GM18861 (cell line): ENCODE data around the gene SH3BP1.
"Not testable (repeated sequence)": the region's sequence is repeated elsewhere in the genome, so short reads cannot be mapped to it uniquely, and the experiment has no call there.

Source experiments
- ATAC-seq: cut with Tn5 transposase; IDR thresholded peaks from one replicate; pipeline ENCODE4 v1.9.1; 2021; ENCODE audit not compliant: unreplicated experiment

The SH3BP1 gene

DNA sequence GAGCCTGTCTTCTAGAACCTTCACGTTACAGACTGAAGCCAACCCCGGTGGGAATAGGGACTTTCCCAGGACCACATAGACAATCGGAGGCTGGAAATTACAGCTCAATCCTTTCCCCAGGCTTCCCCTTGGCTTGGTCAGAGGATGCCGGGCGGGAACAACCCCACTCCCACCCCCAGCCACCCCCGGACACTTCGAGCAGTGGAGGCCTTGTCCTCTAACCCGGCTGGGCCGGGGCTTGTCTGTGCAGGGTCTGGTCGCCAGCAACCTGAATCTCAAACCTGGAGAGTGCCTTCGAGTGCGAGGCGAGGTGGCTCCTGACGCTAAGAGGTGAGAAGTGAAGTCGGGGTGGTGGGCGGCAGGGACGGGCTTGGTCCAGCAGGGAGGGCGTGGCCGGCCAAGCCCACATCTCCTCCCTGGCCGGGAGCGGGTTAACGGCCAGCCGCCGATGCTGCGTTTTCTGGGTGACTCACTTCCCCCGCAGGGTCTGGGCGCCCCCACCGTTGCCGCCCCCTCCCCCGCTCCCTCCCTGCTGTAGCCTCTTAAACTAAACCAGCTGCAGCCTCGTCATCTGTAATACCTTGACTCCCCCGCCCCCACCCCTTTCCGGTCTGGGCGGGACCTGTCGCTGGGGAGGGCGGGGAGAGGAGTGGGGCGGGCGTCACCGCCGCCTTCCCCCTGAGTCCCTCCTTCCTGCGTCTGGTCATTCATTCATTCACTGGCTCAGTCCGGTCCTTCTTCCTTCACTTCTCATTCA, 37.4 kb downstream of the SH3BP1 start:
- peak; percentile 36 for ATAC-seq

DNA sequence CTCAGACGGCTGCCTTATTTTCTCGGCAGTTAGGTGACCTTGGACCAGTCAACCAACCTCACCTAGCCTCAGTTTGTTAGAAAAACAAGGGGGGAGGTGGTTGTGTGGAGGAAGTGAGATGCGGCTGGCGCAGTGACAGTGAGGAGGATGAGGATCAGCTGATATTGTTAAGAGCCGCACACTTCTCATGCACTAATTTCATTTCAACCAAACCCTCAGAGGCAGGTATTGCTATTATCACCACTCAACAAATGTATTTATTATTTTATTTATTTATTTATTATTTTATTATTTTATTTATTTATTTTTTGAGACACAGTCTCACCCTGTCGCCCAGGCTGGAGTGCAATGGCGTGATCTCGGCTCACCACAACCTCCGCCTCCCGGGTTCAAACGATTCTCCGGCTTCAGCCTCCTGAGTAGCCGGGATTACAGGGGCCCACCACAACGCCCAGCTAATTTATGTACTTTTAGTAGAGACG, 38.1 kb downstream of the SH3BP1 start:
- ATAC-seq: no peak

- ATAC-seq: no peak
These were observed 38.9 kb downstream of the SH3BP1 start for GRCh38 chr22:37678372-37678771.

DNA sequence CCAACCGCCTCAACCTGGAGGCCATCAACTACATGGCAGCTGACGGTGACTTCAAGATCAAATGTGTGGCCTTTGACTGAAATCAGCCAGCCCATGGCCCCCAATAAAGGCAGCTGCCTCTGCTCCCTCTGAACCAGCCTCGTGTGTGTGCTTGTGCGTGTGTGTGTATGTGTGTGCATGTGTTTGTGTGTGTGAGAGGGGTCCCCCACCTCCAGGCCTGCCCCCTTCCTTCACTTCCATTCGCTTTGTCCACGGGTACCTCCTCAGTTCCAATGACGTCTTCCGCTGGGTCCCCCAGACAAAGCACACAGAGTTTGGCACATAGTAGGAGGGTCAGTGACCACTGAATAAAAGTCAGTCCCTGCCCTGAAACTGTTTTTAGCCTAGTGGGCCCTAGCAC, 40.2 kb downstream of the SH3BP1 start:
- no peak for ATAC-seq

GRCh38 chr22:37680191-37680851, 40.9 kb downstream of the SH3BP1 start:
- ATAC-seq: no peak

GRCh38 chr22:37681001-37681424, 41.5 kb downstream of the SH3BP1 start:
- no peak for ATAC-seq

- ATAC-seq: no peak
These were observed 42.1 kb downstream of the SH3BP1 start for GRCh38 chr22:37681556-37682049.

GRCh38 chr22:37684803-37685615, 45.5 kb downstream of the SH3BP1 start:
- ATAC-seq: no peak

DNA sequence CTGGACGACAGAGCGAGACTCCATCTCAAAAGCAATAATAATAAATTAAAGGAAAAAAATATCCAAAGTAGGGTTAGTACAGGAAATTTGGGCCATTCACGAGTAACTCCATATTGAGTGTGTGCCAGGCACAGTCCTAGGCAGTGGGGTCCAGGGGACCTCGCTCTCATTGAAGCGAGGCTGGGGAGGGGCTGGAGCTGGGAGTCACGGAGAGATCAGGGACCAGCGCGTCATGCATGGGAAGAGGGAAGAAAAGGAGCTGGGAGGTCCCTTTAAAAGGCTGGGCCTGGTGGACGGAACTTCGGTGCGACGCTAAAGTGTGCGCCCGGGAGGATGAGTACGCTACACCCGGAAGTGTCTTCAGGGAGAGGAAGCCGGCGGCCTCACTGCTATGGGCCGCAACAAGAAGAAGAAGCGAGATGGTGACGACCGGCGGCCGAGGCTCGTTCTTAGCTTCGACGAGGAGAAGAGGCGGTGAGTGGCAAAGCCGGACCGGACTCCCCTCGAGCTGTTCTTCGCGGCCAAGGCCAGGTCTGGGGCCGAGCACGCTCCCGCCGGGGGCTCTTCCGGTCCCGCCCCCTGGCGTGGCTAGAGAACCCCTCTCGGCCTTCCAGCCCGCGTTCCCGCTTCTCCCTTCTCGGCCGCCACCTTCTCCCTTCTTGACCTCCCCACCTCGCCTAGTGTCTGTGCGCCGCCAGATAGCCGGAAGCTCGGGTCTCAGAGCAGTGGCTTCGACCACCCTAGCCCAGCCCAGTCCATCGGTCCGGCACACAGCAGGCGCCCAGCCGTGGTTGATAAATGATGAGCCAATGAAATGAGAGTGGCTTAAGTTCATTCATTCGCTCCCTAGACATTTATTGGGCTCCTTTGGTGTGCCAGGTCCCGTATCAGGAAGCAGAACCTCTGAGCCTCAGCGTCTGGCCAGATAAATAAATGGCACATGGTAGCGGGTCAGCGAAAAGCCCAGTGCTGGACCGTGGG, 46.8 kb downstream of the SH3BP1 start, which contains the start of gene NOL12:
NOL12 (plus strand) TSS at position 342 of the 981 bp plus-strand sequence; CDS start at position 392, 50 bp downstream.
- ATAC-seq: no peak

- no peak for ATAC-seq
These were observed 50.9 kb downstream of the SH3BP1 start for GRCh38 chr22:37690407-37690806.

DNA sequence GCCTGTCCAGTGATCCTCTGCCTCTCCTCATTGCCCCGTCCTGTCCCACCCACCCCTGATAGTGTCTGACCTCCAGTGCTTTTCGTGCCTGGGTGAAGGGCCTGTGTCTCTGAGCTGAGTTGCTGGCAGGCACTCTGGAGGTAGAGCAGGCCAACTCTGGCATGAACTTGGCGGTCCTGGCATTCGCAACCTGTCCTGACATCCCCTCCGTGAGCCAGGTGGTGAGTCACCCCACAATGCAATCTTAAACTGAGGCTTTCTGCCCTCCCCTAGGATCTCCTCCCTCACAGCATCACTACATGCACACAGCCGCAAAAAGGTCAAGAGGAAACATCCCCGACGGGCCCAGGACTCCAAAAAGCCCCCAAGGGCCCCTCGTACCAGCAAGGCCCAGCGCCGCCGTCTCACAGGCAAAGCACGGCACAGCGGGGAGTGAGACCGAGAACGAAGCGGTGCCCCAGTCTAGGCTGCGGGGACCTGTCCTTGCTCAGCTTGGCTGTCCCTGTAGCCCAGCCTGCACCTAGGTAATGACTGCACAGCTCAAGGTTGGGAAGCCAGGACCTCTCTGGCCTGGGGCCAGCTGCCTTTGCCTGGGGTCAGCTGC, 51.5 kb downstream of the SH3BP1 start:
- no peak for ATAC-seq

GRCh38 chr22:37692627-37693285, 53.3 kb downstream of the SH3BP1 start:
- ATAC-seq: no peak

DNA sequence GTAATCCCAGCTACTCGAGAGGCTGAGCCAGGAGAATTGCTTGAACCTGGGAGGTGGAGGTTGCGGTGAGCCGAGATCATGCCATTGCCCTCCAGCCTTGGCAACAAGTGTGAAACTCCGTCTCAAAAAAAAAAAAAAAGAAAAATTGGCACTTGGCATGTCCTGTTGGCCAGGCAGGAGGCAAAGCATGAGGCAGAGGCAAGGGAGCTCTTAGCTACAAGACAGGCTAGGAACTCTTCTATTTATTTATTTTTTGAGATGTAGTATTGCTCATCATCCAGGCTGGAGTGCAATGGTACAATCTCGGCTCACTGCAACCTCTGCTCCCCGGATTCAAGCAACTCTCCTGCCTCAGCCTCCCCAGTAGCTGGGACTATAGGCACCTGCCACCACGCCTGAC, 54.7 kb downstream of the SH3BP1 start:
- not testable (repeated sequence) for ATAC-seq

DNA sequence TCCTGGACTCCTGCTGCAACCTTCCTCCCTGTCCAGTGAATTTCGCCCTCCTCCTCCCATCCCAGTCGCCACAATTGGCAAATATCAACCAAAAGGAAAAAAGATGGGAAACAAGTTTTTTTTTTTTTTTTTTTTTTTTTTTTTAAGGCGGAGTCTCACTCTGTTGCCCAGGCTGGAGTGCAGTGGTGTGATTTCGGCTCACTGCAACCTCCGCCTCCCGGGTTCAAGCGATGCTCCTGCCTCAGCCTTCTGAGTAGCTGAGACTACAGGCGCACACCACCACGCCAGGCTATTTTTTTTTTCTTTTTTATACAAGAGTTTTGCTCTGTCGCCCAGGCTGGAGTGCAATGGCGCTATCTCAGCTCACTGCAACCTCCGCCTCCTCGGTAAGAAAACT, 56.8 kb downstream of the SH3BP1 start:
- ATAC-seq: not testable (repeated sequence)

GRCh38 chr22:37696657-37697537, 57.4 kb downstream of the SH3BP1 start, which contains the start of gene TRIOBP:
Gene TRIOBP, plus strand, starts transcription at chr22:37697048. Its CDS starts 4,318 bp downstream, at chr22:37701366.
- ATAC-seq: peak; percentile 88

DNA sequence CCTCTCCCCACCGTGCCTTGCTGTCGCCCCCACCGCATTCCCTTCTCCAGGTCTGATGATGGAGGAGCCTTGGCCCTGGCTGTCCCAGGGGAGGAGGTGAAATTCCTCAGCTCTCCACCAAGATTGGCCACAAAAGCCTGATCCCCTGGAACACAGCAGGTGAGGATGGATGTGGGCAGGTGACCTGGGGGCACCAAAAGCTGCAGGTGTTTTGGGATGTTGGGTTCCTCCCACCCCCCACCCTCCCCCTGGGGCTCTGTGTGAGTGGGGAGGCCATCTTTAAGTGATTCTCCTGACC, 58.0 kb downstream of the SH3BP1 start:
- no peak for ATAC-seq

- no peak for ATAC-seq
These were observed 61.8 kb downstream of the SH3BP1 start for GRCh38 chr22:37701141-37701786.

DNA sequence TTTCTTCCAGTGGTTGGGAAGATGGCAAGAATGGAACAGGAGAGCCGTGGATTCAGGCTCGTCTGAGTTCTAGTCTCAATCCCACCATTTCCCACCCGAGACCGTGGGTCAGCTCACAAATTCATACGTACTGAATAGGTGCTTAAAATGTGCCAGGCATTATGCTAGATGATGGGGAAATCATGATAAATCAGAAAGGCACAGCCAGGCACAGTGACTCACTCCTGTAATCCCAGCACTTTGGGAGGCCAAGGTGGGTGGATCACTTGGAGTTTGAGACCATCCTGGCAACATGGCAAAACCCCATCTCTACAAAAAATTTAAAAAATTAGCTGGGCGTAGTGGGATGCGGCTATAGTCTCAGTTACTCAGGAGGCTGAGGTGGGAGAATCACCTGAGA, 64.4 kb downstream of the SH3BP1 start:
- ATAC-seq: no peak
